BLaER1 treated with 17β-estradiol and CSF1 and Interleukin-3, amounts not matched to agents 10 nM and 100 nM (cell line): ENCODE results near the gene TMEM214.
A peak's percentile ranks its signal among the peaks of the same experiment; 100 is the strongest.

Source experiments
- H3K27ac ChIP-seq, 11 experiments: shearing (Covaris generic); formaldehyde crosslinking; 2 replicates each; pipeline ENCODE4 v1.8.1; 2022
- H3K27me3 ChIP-seq, 11 experiments: shearing (Covaris generic); formaldehyde crosslinking; 2 replicates each; pipeline ENCODE4 v1.8.1; 2022
- H3K36me3 ChIP-seq, 11 experiments: shearing (Covaris generic); formaldehyde crosslinking; 2 replicates each; pipeline ENCODE4 v1.8.1; 2022
- H3K4me1 ChIP-seq, 10 experiments: shearing (Covaris generic); formaldehyde crosslinking; 2 replicates each; pipeline ENCODE4 v1.8.1; 2022
- H3K4me2 ChIP-seq, 11 experiments: shearing (Covaris generic); formaldehyde crosslinking; 2 replicates each; pipeline ENCODE4 v1.8.1; 2022
- H3K4me3 ChIP-seq, 10 experiments: shearing (Covaris generic); formaldehyde crosslinking; 2 replicates each; pipeline ENCODE4 v1.8.1; 2022
- H3K9ac ChIP-seq, 11 experiments: shearing (Covaris generic); formaldehyde crosslinking; 2 replicates each; pipeline ENCODE4 v1.8.1; 2022
- H3K9me3 ChIP-seq, 11 experiments: shearing (Covaris generic); formaldehyde crosslinking; replicated peaks in 1 of 11; 2 replicates each; pipeline ENCODE4 v1.8.1; 2022
- H4K20me1 ChIP-seq, 11 experiments: shearing (Covaris generic); formaldehyde crosslinking; 2 replicates each; pipeline ENCODE4 v1.8.1; 2022
- Cebpa-rat ChIP-seq, 11 experiments: shearing (Covaris generic); IDR thresholded peaks; 2 replicates each; pipeline ENCODE4 v1.8.1; 2022

TMEM214 gene

GRCh38 chr2:27016801-27017325 is 15.9 kb upstream of the TMEM214 start:
- H3K27ac ChIP-seq = no peak overlapping the region
- no peaks in the 10 kb centered on the region for H3K27me3 ChIP-seq
- H4K20me1 ChIP-seq = peaks cover 0 to 27% (median 4%) of the 10 kb centered on the region in 11 experiments; a peak in 8 of 22 replicates
- H3K4me2 ChIP-seq = peak overlapping the region in 1 of 11 experiments; percentile 66; a peak in 1 of 22 replicates
- TF ChIP-seq Cebpa-rat (IDR thresholded peaks at IDR 0.05) = no peak
- H3K9me3 ChIP-seq = no peaks in the 10 kb centered on the region
- peaks cover 0 to 2% (median 0%) of the 10 kb centered on the region in 11 experiments; a peak in 2 of 22 replicates for H3K36me3 ChIP-seq
- peaks cover 0 to 17% (median 7%) of the 10 kb centered on the region in 10 experiments; a peak in 12 of 20 replicates for H3K4me1 ChIP-seq
- H3K4me3 ChIP-seq = no peak overlapping the region
- no peak overlapping the region for H3K9ac ChIP-seq

- no peak overlapping the region for H3K4me3 ChIP-seq
- peaks cover 0 to 15% (median 1%) of the 10 kb centered on the region in 11 experiments; a peak in 9 of 22 replicates for H3K36me3 ChIP-seq
- H3K9ac ChIP-seq = no peak overlapping the region
- no peak overlapping the region for H3K27ac ChIP-seq
- peaks cover 0 to 37% (median 4%) of the 10 kb centered on the region in 11 experiments; a peak in 8 of 22 replicates for H4K20me1 ChIP-seq
- H3K27me3 ChIP-seq = no peaks in the 10 kb centered on the region
- H3K4me2 ChIP-seq = no peak overlapping the region
- H3K4me1 ChIP-seq = peaks cover 0 to 17% (median 7%) of the 10 kb centered on the region in 10 experiments; a peak in 12 of 20 replicates
- no peak for TF ChIP-seq Cebpa-rat (IDR thresholded peaks at IDR 0.05)
- H3K9me3 ChIP-seq = no peaks in the 10 kb centered on the region
Measured at GRCh38 chr2:27018142-27018541, 14.6 kb upstream of the TMEM214 start.

GRCh38 chr2:27019459-27019858 is 13.3 kb upstream of the TMEM214 start:
- TF ChIP-seq Cebpa-rat (IDR thresholded peaks at IDR 0.05) = no peak
- H3K9ac ChIP-seq = no peak overlapping the region
- H3K27me3 ChIP-seq = no peaks in the 10 kb centered on the region
- no peak overlapping the region for H3K27ac ChIP-seq
- H3K4me2 ChIP-seq = no peak overlapping the region
- peaks cover 0 to 28% (median 13%) of the 10 kb centered on the region in 11 experiments; a peak in 13 of 22 replicates for H3K36me3 ChIP-seq
- no peak overlapping the region for H3K4me3 ChIP-seq
- H3K9me3 ChIP-seq = no peaks in the 10 kb centered on the region
- H4K20me1 ChIP-seq = peaks cover 0 to 49% (median 4%) of the 10 kb centered on the region in 11 experiments; a peak in 10 of 22 replicates
- H3K4me1 ChIP-seq = peaks cover 0 to 17% (median 7%) of the 10 kb centered on the region in 10 experiments; a peak in 12 of 20 replicates

- no peak overlapping the region for H3K27ac ChIP-seq
Measured at GRCh38 chr2:27019931-27020855, 12.6 kb upstream of the TMEM214 start.

GRCh38 chr2:27021253-27022049 is 11.3 kb upstream of the TMEM214 start:
- no peak for TF ChIP-seq Cebpa-rat (IDR thresholded peaks at IDR 0.05)
- H3K27ac ChIP-seq = no peak overlapping the region
- no peak overlapping the region for H3K4me2 ChIP-seq
- no peak overlapping the region for H3K9ac ChIP-seq
- H3K9me3 ChIP-seq = no peaks in the 10 kb centered on the region
- no peaks in the 10 kb centered on the region for H3K27me3 ChIP-seq
- peaks cover 0 to 4% (median 0%) of the 10 kb centered on the region in 10 experiments; a peak in 6 of 20 replicates for H3K4me1 ChIP-seq
- no peak overlapping the region for H3K4me3 ChIP-seq
- peaks cover 0 to 48% (median 30%) of the 10 kb centered on the region in 11 experiments; a peak in 16 of 22 replicates for H3K36me3 ChIP-seq
- H4K20me1 ChIP-seq = peaks cover 0 to 69% (median 7%) of the 10 kb centered on the region in 11 experiments; a peak in 11 of 22 replicates

More at GRCh38 chr2:27019931-27020855, 12.6 kb upstream of the TMEM214 start:
- Histone ChIP-seq H3K9ac (no peak overlapping the region), H3K36me3 (peaks cover 0 to 35% (median 19%) of the 10 kb centered on the region in 11 experiments; a peak in 15 of 22 replicates), H3K4me3 (no peak overlapping the region), H3K4me1 (peaks cover 0 to 17% (median 7%) of the 10 kb centered on the region in 10 experiments; a peak in 12 of 20 replicates), H3K4me2 (no peak overlapping the region), H3K9me3 (no peaks in the 10 kb centered on the region), H3K27me3 (no peaks in the 10 kb centered on the region), H4K20me1 (peaks cover 0 to 57% (median 4%) of the 10 kb centered on the region in 11 experiments; a peak in 10 of 22 replicates)
- TF ChIP-seq Cebpa-rat (IDR thresholded peaks at IDR 0.05) = no peak

DNA sequence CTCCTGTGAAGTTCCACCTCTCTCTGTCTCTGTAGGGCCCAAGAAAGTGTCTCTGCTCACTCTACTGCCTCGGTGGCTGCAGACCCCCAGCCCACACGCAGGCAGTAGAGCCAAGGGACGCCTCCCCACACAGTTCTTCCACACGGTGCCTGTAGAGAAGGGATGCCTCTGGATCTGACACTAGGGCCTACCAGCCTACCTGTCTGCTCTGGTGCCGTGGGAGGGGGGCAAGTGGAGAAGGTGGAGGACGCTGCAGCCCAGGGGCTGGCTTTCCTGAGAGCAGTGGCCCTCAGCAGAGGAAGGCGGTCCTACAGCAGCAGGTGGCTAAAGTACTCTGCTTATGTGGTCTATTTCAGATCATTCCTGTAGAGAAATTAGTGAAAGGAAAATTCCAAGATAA is 9.0 kb upstream of the TMEM214 start:
- Histone ChIP-seq H3K4me3 (no peak overlapping the region), H3K27ac (no peak overlapping the region), H3K4me2 (no peak overlapping the region), H3K4me1 (no peaks in the 10 kb centered on the region), H4K20me1 (peaks cover 0 to 77% (median 16%) of the 10 kb centered on the region in 11 experiments; a peak in 12 of 22 replicates), H3K36me3 (peaks cover 0 to 71% (median 30%) of the 10 kb centered on the region in 11 experiments; a peak in 18 of 22 replicates), H3K27me3 (no peaks in the 10 kb centered on the region), H3K9ac (no peak overlapping the region), H3K9me3 (no peaks in the 10 kb centered on the region)
- TF ChIP-seq Cebpa-rat (IDR thresholded peaks at IDR 0.05) = no peak

DNA sequence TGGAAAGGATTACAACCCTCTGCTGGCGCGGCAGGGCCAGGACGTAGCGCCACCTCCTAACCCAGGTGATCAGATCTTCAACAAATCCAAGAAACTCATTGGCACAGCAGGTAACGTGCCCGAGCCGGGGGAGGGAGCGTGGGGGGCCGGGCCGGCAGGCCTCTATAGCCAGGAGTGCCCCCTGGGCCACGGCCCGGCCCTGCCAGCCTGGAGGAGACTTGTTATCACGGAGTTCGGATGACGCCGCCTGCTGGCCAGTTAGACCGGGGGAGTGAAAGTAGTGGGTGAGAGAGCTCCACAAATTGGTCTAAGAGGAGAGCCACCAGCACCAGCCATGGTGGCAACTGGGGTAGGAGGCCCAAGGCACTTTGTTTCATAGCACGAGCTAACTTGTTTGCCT is 8.6 kb upstream of the TMEM214 start:
- H4K20me1 ChIP-seq = peaks cover 0 to 81% (median 16%) of the 10 kb centered on the region in 11 experiments; a peak in 12 of 22 replicates
- no peaks in the 10 kb centered on the region for H3K9me3 ChIP-seq
- peaks cover 0 to 75% (median 33%) of the 10 kb centered on the region in 11 experiments; a peak in 18 of 22 replicates for H3K36me3 ChIP-seq
- no peak overlapping the region for H3K4me3 ChIP-seq
- no peaks in the 10 kb centered on the region for H3K27me3 ChIP-seq
- no peak overlapping the region for H3K4me2 ChIP-seq
- TF ChIP-seq Cebpa-rat (IDR thresholded peaks at IDR 0.05) = no peak
- no peak overlapping the region for H3K27ac ChIP-seq
- no peak overlapping the region for H3K9ac ChIP-seq
- no peaks in the 10 kb centered on the region for H3K4me1 ChIP-seq

DNA sequence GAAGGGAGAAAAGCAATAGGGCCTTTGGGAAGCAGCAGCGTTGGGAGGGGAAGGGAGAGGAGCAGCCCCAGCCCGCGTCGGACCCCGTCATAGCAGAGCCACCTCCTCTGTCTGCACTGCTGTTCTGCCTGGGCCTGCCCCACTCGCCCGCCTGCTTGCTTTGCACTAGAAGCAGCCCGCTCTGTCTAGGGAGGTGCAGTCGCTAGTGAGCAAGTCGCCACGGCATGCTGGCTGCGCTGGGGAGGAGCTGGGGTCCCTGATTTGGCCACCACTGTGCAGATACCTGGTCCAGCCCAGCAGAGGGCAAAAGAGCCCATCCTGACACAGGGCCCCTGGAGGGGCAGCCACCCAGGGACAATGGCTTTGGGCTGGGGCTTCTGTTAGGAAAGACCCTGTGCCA is 8.0 kb upstream of the TMEM214 start:
- no peaks in the 10 kb centered on the region for H3K27me3 ChIP-seq
- no peak overlapping the region for H3K4me3 ChIP-seq
- H3K4me2 ChIP-seq = no peak overlapping the region
- TF ChIP-seq Cebpa-rat (IDR thresholded peaks at IDR 0.05) = no peak
- peaks cover 0 to 88% (median 18%) of the 10 kb centered on the region in 11 experiments; a peak in 13 of 22 replicates for H4K20me1 ChIP-seq
- peaks cover 0 to 80% (median 39%) of the 10 kb centered on the region in 11 experiments; a peak in 18 of 22 replicates for H3K36me3 ChIP-seq
- H3K4me1 ChIP-seq = no peaks in the 10 kb centered on the region; a peak in 1 of 20 replicates
- H3K9me3 ChIP-seq = no peaks in the 10 kb centered on the region
- no peak overlapping the region for H3K9ac ChIP-seq
- no peak overlapping the region for H3K27ac ChIP-seq
